Retinal pigment epithelial cell (primary cell): ENCODE data around the gene SEC11A.

Experiments used
- DNase-seq: peaks from one replicate; pipeline ENCODE4 v3.0.0-alpha.2; 2010; ENCODE audit warnings: low read depth
- H3K4me3 ChIP-seq: 2 replicates; pipeline ENCODE4 v1.5.1; 2011; ENCODE audit warnings: mild to moderate bottlenecking, low read length, control low read depth, moderate library complexity
- CTCF ChIP-seq: conservative IDR thresholded peaks from 2 replicates; pipeline ENCODE4 v1.5.1; 2011; ENCODE audit warnings: low read depth, low read length, control low read depth, inconsistent platforms

SEC11A gene

GRCh38 chr15:84629033-84629432, 86.9 kb downstream of the SEC11A start:
- no peak for TF ChIP-seq CTCF
- DNase-seq, result no peak
- H3K4me3 ChIP-seq, result no peak overlapping the region

- no peak overlapping the region for H3K4me3 ChIP-seq
- no peak for TF ChIP-seq CTCF
- no peak for DNase-seq
These were observed 90.8 kb downstream of the SEC11A start for GRCh38 chr15:84625123-84625522.

- H3K4me3 ChIP-seq, result no peak overlapping the region
- DNase-seq, result no peak
- no peak for TF ChIP-seq CTCF
These were observed 91.6 kb downstream of the SEC11A start for GRCh38 chr15:84624359-84624758.

GRCh38 chr15:84621358-84621979, 94.5 kb downstream of the SEC11A start:
- TF ChIP-seq CTCF, result no peak
- H3K4me3 ChIP-seq, result no peak overlapping the region

GRCh38 chr15:84620626-84621025, 95.3 kb downstream of the SEC11A start:
- H3K4me3 ChIP-seq, result no peak overlapping the region
- DNase-seq, result no peak
- no peak for TF ChIP-seq CTCF

More at GRCh38 chr15:84621358-84621979, 94.5 kb downstream of the SEC11A start:
- no peak for DNase-seq
